ENCODE data around the gene MRPL36. TPM values are rescaled to one million over a fixed set of nuclear protein-coding genes. Genes with fewer than 3 reads are reported as not detected.
A peak's percentile ranks its signal among the peaks of the same experiment; 100 is the strongest.

Gene MRPL36
- polyA plus RNA-seq, 1 donor (not counting 4 experiments of a cell fraction or from before 2014, with no cell fraction given) = 121 TPM

DNA sequence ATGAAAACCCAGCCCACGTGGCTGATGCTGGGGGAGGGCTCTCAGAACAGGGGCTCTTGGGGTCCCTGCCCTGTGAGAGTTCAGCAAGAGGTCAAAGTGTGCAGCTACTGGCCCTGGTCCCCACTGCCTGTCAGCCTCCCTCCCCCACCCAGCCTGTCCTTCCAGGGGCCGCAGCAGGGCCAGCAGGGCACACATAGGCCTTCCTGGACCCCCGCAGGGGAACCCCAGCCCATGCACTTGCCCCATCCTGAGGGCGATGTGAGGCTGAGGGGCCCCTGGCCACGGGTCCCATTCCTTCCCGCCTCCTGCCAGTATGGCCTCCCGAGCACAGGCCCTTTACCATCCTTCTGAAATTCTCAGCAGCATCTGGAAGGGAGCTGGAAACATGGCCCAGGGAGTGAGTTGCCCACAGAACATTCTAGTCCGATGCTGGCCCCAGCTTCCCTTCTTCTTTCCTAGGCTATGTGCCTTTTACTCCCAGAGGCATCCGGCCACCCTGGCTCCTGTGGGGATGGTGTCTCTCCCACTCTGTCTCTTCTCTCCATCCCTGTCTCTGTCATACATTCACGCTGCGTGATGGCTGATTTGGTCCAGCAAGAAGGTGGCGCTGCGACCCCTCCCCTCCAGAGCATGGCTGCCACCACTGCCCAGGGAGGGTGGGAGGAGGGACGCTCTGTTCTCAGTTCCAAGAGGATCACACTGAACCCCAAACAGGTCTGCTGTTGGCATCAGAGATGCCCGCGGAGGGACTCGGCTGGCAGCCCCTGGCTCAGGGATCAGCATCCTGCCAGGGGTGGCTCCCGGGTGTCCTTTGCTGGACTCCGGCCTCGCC, 19.6 kb downstream of the MRPL36 start:
- H4K20me1 ChIP-seq (ENCODE audit: control insufficient read depth, extremely low read depth, insufficient read depth, low read length) = no peaks in the 10 kb centered on the region
- dilution Hi-C loops (cut with MboI; ENCODE audit: extremely low pct_ligation_motif_present, low sequenced_read_pairs) = no loop called here
- no peaks in the 10 kb centered on the region for H3K27me3 ChIP-seq (ENCODE audit: control insufficient read depth, extremely low read depth, insufficient read depth, low read length)
- no peaks in the 10 kb centered on the region for H3K9me3 ChIP-seq (ENCODE audit: control insufficient read depth, low read depth, low read length)
- H3K4me2 ChIP-seq (ENCODE audit: control insufficient read depth, extremely low read depth, insufficient read depth, low read depth, low read length) = no peak overlapping the region
- H3K9me1 ChIP-seq (ENCODE audit: control insufficient read depth, extremely low read depth, insufficient read depth, low read length) = no peaks in the 10 kb centered on the region
- no peak overlapping the region for H3K27ac ChIP-seq (ENCODE audit: control insufficient read depth, insufficient read depth, low read length)
- H3K4me1 ChIP-seq (ENCODE audit: control insufficient read depth, extremely low read depth, insufficient read depth, low read length) = no peaks in the 10 kb centered on the region
- no peak overlapping the region for H3K4me3 ChIP-seq (ENCODE audit: control insufficient read depth in 2 of 3, extremely low read depth in 1 of 3, insufficient read depth in 2 of 3, low read depth in 1 of 3, low read length in 3 of 3)
- DNase-seq (ENCODE audit: low read depth, low spot score) (no peak), FAIRE-seq (no peak)
- no peaks in the 10 kb centered on the region for H3K36me3 ChIP-seq (ENCODE audit: control insufficient read depth in 2 of 2, extremely low read depth in 1 of 2, insufficient read depth in 2 of 2, low read length in 2 of 2)
- no peak overlapping the region for H2AFZ ChIP-seq (ENCODE audit: control insufficient read depth, low read length)
- peak in 1 of 3 experiments; percentile 0 for TF ChIP-seq CTCF (optimal IDR thresholded peaks at IDR 0.05 in 1 of 3, IDR thresholded peaks at IDR 0.05 in 1 of 3, conservative IDR thresholded peaks at IDR 0.05 in 1 of 3; ENCODE audit: extremely low read depth in 1 of 3, insufficient read depth in 2 of 3, low read length in 3 of 3)
- TF ChIP-seq EZH2 (IDR thresholded peaks at IDR 0.05; ENCODE audit: low read length) = no peak
- no peaks in the 10 kb centered on the region for H3K79me2 ChIP-seq (ENCODE audit: control insufficient read depth, insufficient read depth, low read length)
- H3K9ac ChIP-seq (ENCODE audit: control insufficient read depth, extremely low read depth, insufficient read depth, low read length) = no peak overlapping the region

DNA sequence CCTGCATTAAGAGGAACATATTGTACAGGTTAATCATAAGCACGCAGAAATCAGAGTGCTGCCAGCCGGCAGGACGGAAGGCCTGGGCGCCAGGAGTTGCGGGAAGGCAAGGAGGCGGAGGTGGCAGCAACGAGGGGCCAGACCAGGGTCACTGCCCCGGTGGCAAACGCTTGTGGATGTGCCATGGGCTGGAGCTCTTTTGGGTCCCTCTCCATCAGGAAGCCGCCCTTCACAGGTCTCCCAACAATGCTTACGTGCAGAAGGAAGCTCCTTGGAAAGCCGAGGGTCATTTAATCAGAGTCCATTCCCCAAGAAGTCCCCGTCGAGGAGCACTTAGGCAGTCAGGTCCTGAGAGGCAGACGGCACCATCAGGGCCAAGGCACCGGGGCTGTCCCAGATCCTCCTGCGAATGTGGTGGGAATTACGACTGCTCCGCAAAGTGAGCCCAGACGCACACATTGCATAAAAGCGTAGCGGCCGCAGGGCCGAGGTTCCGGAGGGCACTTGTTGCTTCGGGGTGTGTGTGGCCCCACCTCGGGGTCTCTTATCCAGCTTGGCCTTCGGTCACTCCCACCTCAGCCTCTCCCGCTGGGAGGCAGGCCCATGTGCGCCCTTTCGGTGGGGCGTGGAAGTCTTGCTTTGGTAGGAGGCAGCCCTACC, 20.5 kb downstream of the MRPL36 start:
- no peaks in the 10 kb centered on the region for H3K4me1 ChIP-seq (ENCODE audit: control insufficient read depth, extremely low read depth, insufficient read depth, low read length)
- no peak overlapping the region for H3K9ac ChIP-seq (ENCODE audit: control insufficient read depth, extremely low read depth, insufficient read depth, low read length)
- dilution Hi-C loops (cut with MboI; ENCODE audit: extremely low pct_ligation_motif_present, low sequenced_read_pairs) = no loop called here
- no peaks in the 10 kb centered on the region for H4K20me1 ChIP-seq (ENCODE audit: control insufficient read depth, extremely low read depth, insufficient read depth, low read length)
- H3K4me2 ChIP-seq (ENCODE audit: control insufficient read depth, extremely low read depth, insufficient read depth, low read depth, low read length) = no peak overlapping the region
- H2AFZ ChIP-seq (ENCODE audit: control insufficient read depth, low read length) = no peak overlapping the region
- no peaks in the 10 kb centered on the region for H3K79me2 ChIP-seq (ENCODE audit: control insufficient read depth, insufficient read depth, low read length)
- H3K27me3 ChIP-seq (ENCODE audit: control insufficient read depth, extremely low read depth, insufficient read depth, low read length) = no peaks in the 10 kb centered on the region
- H3K9me1 ChIP-seq (ENCODE audit: control insufficient read depth, extremely low read depth, insufficient read depth, low read length) = no peaks in the 10 kb centered on the region
- TF ChIP-seq CTCF (optimal IDR thresholded peaks at IDR 0.05 in 1 of 3, IDR thresholded peaks at IDR 0.05 in 1 of 3, conservative IDR thresholded peaks at IDR 0.05 in 1 of 3; ENCODE audit: extremely low read depth in 1 of 3, insufficient read depth in 2 of 3, low read length in 3 of 3) = no peak
- no peak for TF ChIP-seq EZH2 (IDR thresholded peaks at IDR 0.05; ENCODE audit: low read length)
- H3K9me3 ChIP-seq (ENCODE audit: control insufficient read depth, low read depth, low read length) = no peaks in the 10 kb centered on the region
- FAIRE-seq (no peak), DNase-seq (ENCODE audit: low read depth, low spot score) (no peak)
- H3K27ac ChIP-seq (ENCODE audit: control insufficient read depth, insufficient read depth, low read length) = no peak overlapping the region
- H3K4me3 ChIP-seq (ENCODE audit: control insufficient read depth in 2 of 3, extremely low read depth in 1 of 3, insufficient read depth in 2 of 3, low read depth in 1 of 3, low read length in 3 of 3) = no peak overlapping the region
- no peaks in the 10 kb centered on the region for H3K36me3 ChIP-seq (ENCODE audit: control insufficient read depth in 2 of 2, extremely low read depth in 1 of 2, insufficient read depth in 2 of 2, low read length in 2 of 2)

Measured in keratinocyte (primary cell).